ENCODE measurements around the gene FAM81A.

The FAM81A gene

GRCh38 chr15:59550956-59551355 lies 113.0 kb downstream of the FAM81A start:
- no peak overlapping the region for H3K4me3 ChIP-seq (ENCODE audit: low read depth, low read length)
- no peak for TF ChIP-seq CTCF (IDR thresholded peaks at IDR 0.05; ENCODE audit: borderline replicate concordance, insufficient read depth, low read depth, low read length)

- TF ChIP-seq CTCF (IDR thresholded peaks at IDR 0.05; ENCODE audit: borderline replicate concordance, insufficient read depth, low read depth, low read length): no peak
- H3K4me3 ChIP-seq (ENCODE audit: low read depth, low read length): no peak overlapping the region
Measured at GRCh38 chr15:59553879-59554735, 116.1 kb downstream of the FAM81A start.

GRCh38 chr15:59555696-59556095 lies 117.7 kb downstream of the FAM81A start:
- no peak overlapping the region for H3K4me3 ChIP-seq (ENCODE audit: low read depth, low read length)
- no peak for TF ChIP-seq CTCF (IDR thresholded peaks at IDR 0.05; ENCODE audit: borderline replicate concordance, insufficient read depth, low read depth, low read length)

- H3K4me3 ChIP-seq (ENCODE audit: low read depth, low read length): no peak overlapping the region
- TF ChIP-seq CTCF (IDR thresholded peaks at IDR 0.05; ENCODE audit: borderline replicate concordance, insufficient read depth, low read depth, low read length): no peak
Measured at GRCh38 chr15:59556380-59556779, 118.4 kb downstream of the FAM81A start.

GRCh38 chr15:59557581-59557980 lies 119.6 kb downstream of the FAM81A start:
- TF ChIP-seq CTCF (IDR thresholded peaks at IDR 0.05; ENCODE audit: borderline replicate concordance, insufficient read depth, low read depth, low read length): no peak
- H3K4me3 ChIP-seq (ENCODE audit: low read depth, low read length): no peak overlapping the region

- no peak overlapping the region for H3K4me3 ChIP-seq (ENCODE audit: low read depth, low read length)
Measured at GRCh38 chr15:59558851-59559250, 120.9 kb downstream of the FAM81A start.

More at GRCh38 chr15:59558851-59559250, 120.9 kb downstream of the FAM81A start:
- TF ChIP-seq CTCF (IDR thresholded peaks at IDR 0.05; ENCODE audit: borderline replicate concordance, insufficient read depth, low read depth, low read length): no peak

Measured in GM12875 (cell line).